Measurements from ENCODE around the gene RTF1. TPM values are rescaled to one million over a fixed set of nuclear protein-coding genes. Genes with fewer than 3 reads are reported as not detected.

RTF1 gene
- total RNA-seq, 1 experiment from 2014 or later = 49.5 TPM

GRCh38 chr15:41396111-41396510, 20.8 kb upstream of the RTF1 start:
- Histone ChIP-seq H3K4ac (ENCODE audit: low read depth, low read length) (no peak overlapping the region), H2BK20ac (ENCODE audit: low read depth, low read length, poor library complexity, severe bottlenecking) (no peak overlapping the region), H4K8ac (replicated peaks; ENCODE audit: insufficient read length, low read depth, low read length) (no peak overlapping the region), H4K20me1 (ENCODE audit: control insufficient read depth, insufficient read depth, insufficient read length) (no peaks in the 10 kb centered on the region), H2AFZ (ENCODE audit: low read length) (no peak overlapping the region), H2BK15ac (ENCODE audit: low read depth, low read length) (no peak overlapping the region), H3K4me1 (ENCODE audit: insufficient read depth, low read length) (no peaks in the 10 kb centered on the region), H3K56ac (ENCODE audit: insufficient read length, low read depth, low read length) (no peak overlapping the region), H3K14ac (ENCODE audit: insufficient read depth, low read length) (no peak overlapping the region), H3K18ac (ENCODE audit: insufficient read length, low read depth, low read length) (no peak overlapping the region), H3K23ac (ENCODE audit: insufficient read length, low read depth, low read length) (no peak overlapping the region), H4K91ac (ENCODE audit: insufficient read length, low read depth, low read length) (no peak overlapping the region), H3K23me2 (ENCODE audit: insufficient read length, low read depth, low read length, poor library complexity, severe bottlenecking) (no peaks in the 10 kb centered on the region), H2BK5ac (ENCODE audit: insufficient read length, low read length) (no peak overlapping the region), H3K79me1 (ENCODE audit: insufficient read depth, low read depth, low read length, poor library complexity, severe bottlenecking) (no peaks in the 10 kb centered on the region), H3T11ph (ENCODE audit: low read length) (no peak overlapping the region), H3K9me3 (ENCODE audit: control insufficient read depth, low read depth, low read length) (no peaks in the 10 kb centered on the region), H3K9ac (ENCODE audit: extremely low read depth, insufficient read length, low read length) (no peak overlapping the region), H4K5ac (ENCODE audit: insufficient read length, low read depth, low read length) (no peak overlapping the region), H3K79me2 (ENCODE audit: insufficient read depth, low read length) (no peaks in the 10 kb centered on the region), H3K27ac (ENCODE audit: insufficient read length, low read depth, low read length) (no peak overlapping the region), H3K27me3 (ENCODE audit: insufficient read depth, low read length) (no peaks in the 10 kb centered on the region), H3K4me2 (ENCODE audit: insufficient read depth, insufficient read length, low read length) (no peak overlapping the region), H2BK120ac (ENCODE audit: low read depth, low read length, poor library complexity, severe bottlenecking) (no peak overlapping the region), H2AK5ac (ENCODE audit: insufficient read length, low read length) (no peak overlapping the region), H2BK12ac (ENCODE audit: insufficient read length, low read depth, low read length) (no peak overlapping the region)
- no peak overlapping the region for H3K27ac Mint-ChIP-seq
- H3K4me3 Mint-ChIP-seq = no peak overlapping the region
- TF ChIP-seq CTCF (conservative IDR thresholded peaks at IDR 0.05) = no peak
- H3K9me3 Mint-ChIP-seq = no peaks in the 10 kb centered on the region
- H3K4me1 Mint-ChIP-seq = no peaks in the 10 kb centered on the region
- DNase-seq = no peak
- H3K36me3 Mint-ChIP-seq (ENCODE audit: insufficient read depth in 1 of 3, low read depth in 3 of 3) = peaks cover 9 to 25% (median 23%) of the 10 kb centered on the region in 3 experiments; a peak in 6 of 7 replicates
- no CpG with 5 or more reads among the region's 3 CpGs for whole genome bisulfite sequencing (ENCODE audit: extremely low coverage, insufficient read length, low lambda C conversion rate)
- H3K27me3 Mint-ChIP-seq (ENCODE audit: low read depth) = no peaks in the 10 kb centered on the region
